Common myeloid progenitor, CD34-positive (primary cell): ENCODE results near the gene OR8J1.
"Not testable (repeated sequence)": the region's sequence is repeated elsewhere in the genome, so short reads cannot be mapped to it uniquely, and the experiment has no call there.

Experiments
- CTCF ChIA-PET: fragments of 350-600 bp; sonication (Branson Sonifier 250); formaldehyde crosslinking; loops from one replicate; lab custom pipeline; 2021; ENCODE audit warnings: antibody characterized with exemption; lab: Charles Lee
- POLR2A ChIA-PET: fragments of 350-600 bp; sonication (Branson Sonifier 250); formaldehyde crosslinking; loops from one replicate; lab custom pipeline; 2021; ENCODE audit warnings: antibody characterized with exemption; lab: Charles Lee
- DNase-seq, 3 donors: peaks; one replicate each; pipeline versions ENCODE4 v3.0.0 to v3.0.0-alpha.2; 2013
- H3K27ac ChIP-seq, 2 experiments: 1 replicate in 1 of 2; 2 replicates in 1 of 2; pipeline ENCODE4 v1.7.0; 2013; ENCODE audit warnings: inconsistent platforms in 2 of 2, low read length in 2 of 2, mild to moderate bottlenecking in 2 of 2, low read depth in 1 of 2, moderate library complexity in 1 of 2; ENCODE audit not compliant: severe bottlenecking in 2 of 2, insufficient read depth in 1 of 2, poor library complexity in 1 of 2
- H3K27me3 ChIP-seq, 5 experiments: replicated peaks in 2 of 5; 1 replicate in 3 of 5; 2 replicates in 2 of 5; pipeline versions ENCODE4 v1.6.1 to v1.7.0; 2013; ENCODE audit warnings: low read length in 4 of 5, mild to moderate bottlenecking in 2 of 5, moderate library complexity in 2 of 5, inconsistent platforms in 1 of 5; ENCODE audit not compliant: insufficient read depth in 5 of 5, control insufficient read depth in 4 of 5
- H3K36me3 ChIP-seq, 4 experiments: 1 replicate in 2 of 4; 2 replicates in 2 of 4; pipeline versions ENCODE4 v1.6.1 to v1.7.0; 2013; ENCODE audit warnings: low read length in 3 of 4, control low read depth in 1 of 4, mild to moderate bottlenecking in 1 of 4; ENCODE audit not compliant: control insufficient read depth in 4 of 4, insufficient read depth in 4 of 4
- H3K4me1 ChIP-seq, 4 experiments: 1 replicate in 3 of 4; 2 replicates in 1 of 4; pipeline versions ENCODE4 v1.6.1 to v1.7.1; 2013; ENCODE audit warnings: low read length in 3 of 4, mild to moderate bottlenecking in 3 of 4, control low read depth in 1 of 4, inconsistent platforms in 1 of 4, moderate library complexity in 1 of 4; ENCODE audit not compliant: control insufficient read depth in 4 of 4, insufficient read depth in 4 of 4; ENCODE audit errors: control extremely low read depth in 1 of 4
- H3K4me3 ChIP-seq, 7 experiments: 1 replicate in 4 of 7; 2 replicates in 3 of 7; pipeline versions ENCODE4 v1.5.1 to v1.7.0; 2013; ENCODE audit warnings: mild to moderate bottlenecking in 7 of 7, low read length in 6 of 7, moderate library complexity in 6 of 7, inconsistent platforms in 2 of 7, low read depth in 2 of 7, control low read depth in 1 of 7; ENCODE audit not compliant: insufficient read depth in 4 of 7, control insufficient read depth in 1 of 7; ENCODE audit errors: extremely low read depth in 1 of 7
- H3K9me3 ChIP-seq, 5 experiments: 1 replicate in 4 of 5; 2 replicates in 1 of 5; pipeline versions ENCODE4 v1.6.1 to v1.7.1; 2013; ENCODE audit warnings: low read length in 4 of 5, mild to moderate bottlenecking in 2 of 5, inconsistent platforms in 1 of 5, low read depth in 1 of 5, moderate library complexity in 1 of 5; ENCODE audit not compliant: control insufficient read depth in 4 of 5, insufficient read depth in 2 of 5; ENCODE audit errors: control extremely low read depth in 1 of 5
- WGBS: methylation state at CpG from one replicate; pipeline ENCODE4 v1.1.5; 2013; ENCODE audit not compliant: insufficient coverage; 5-methylcytosine and 5-hydroxymethylcytosine counted together

OR8J1 gene

GRCh38 chr11:56375324-56375723 lies 21.2 kb downstream of the OR8J1 start, which contains the start of gene OR8U1:
Gene OR8U1, plus strand, starts transcription at chr11:56375624. Its CDS starts 0 bp downstream, at chr11:56375624.
- no peaks in the 10 kb centered on the region for H3K4me1 ChIP-seq
- H3K4me3 ChIP-seq = no peak within 1 kb of the TSS
- CTCF ChIA-PET = no interaction called here
- H3K36me3 ChIP-seq = no peaks in the 10 kb centered on the region
- no peak for DNase-seq
- 61% methylated on average over 1 of the region's 2 CpGs for WGBS
- no peaks in the 10 kb centered on the region for H3K27me3 ChIP-seq
- no peaks in the 10 kb centered on the region for H3K9me3 ChIP-seq
- POLR2A ChIA-PET = no interaction called here
- H3K27ac ChIP-seq = no peak within 1 kb of the TSS

- DNase-seq = no peak
- Histone ChIP-seq H3K9me3 (no peaks in the 10 kb centered on the region), H3K27ac (no peak overlapping the region), H3K4me3 (no peak overlapping the region), H3K27me3 (no peaks in the 10 kb centered on the region), H3K4me1 (no peaks in the 10 kb centered on the region), H3K36me3 (no peaks in the 10 kb centered on the region)
- CTCF ChIA-PET = no interaction called here
- POLR2A ChIA-PET = no interaction called here
- no CpG with 5 or more reads among the region's 2 CpGs for WGBS
Measured at GRCh38 chr11:56380120-56380519, 26.0 kb downstream of the OR8J1 start.

DNA sequence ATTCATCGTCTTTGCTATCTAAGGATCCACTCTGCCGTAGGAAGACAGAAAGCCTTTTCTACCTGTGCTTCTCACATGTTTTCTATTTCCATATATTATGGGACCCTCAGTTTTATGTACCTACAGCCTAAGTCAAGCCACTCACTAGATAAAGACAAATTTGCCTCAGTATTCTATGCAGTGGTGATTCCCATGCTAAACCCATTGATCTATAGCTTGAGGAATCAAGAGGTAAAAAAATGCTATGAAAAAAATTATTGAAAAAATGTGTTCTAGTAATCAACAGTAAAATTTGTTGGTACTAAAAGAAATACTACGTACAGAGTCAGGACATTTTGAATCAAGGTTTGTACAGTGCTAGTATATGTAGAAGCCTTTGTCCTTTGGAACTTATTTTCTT lies 40.3 kb downstream of the OR8J1 start:
- Histone ChIP-seq H3K4me1 (no peaks in the 10 kb centered on the region), H3K27me3 (no peaks in the 10 kb centered on the region), H3K4me3 (no peak overlapping the region), H3K27ac (no peak overlapping the region), H3K36me3 (no peaks in the 10 kb centered on the region), H3K9me3 (no peaks in the 10 kb centered on the region)
- no peak for DNase-seq
- ChIA-PET POLR2A (no interaction called here), CTCF (no interaction called here)
- WGBS = 89% methylated on average over 3 of the region's 3 CpGs

DNA sequence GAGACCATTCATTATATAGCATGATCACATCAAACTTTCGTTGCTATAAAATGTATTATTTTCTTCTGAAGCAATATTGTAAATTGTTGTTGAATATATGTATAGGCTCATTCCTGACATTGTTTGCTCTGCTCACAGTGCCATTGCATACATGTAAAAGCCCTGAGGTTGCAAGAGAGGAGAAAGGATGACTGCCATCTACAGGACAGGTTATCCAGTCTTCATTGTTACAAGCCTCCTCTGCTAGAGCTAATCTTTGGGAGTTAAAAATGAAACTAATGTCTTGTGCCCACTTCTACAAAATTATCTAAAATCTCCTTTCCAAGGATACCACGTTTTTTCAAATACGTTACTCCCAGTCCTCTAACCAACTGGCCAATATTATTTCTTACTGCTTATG lies 42.0 kb downstream of the OR8J1 start:
- H3K9me3 ChIP-seq = no peaks in the 10 kb centered on the region
- no peak for DNase-seq
- POLR2A ChIA-PET = no interaction called here
- H3K36me3 ChIP-seq = no peaks in the 10 kb centered on the region
- no peak overlapping the region for H3K27ac ChIP-seq
- WGBS = 74% methylated on average over 2 of the region's 3 CpGs
- CTCF ChIA-PET = no interaction called here
- H3K4me1 ChIP-seq = no peaks in the 10 kb centered on the region
- H3K4me3 ChIP-seq = no peak overlapping the region
- no peaks in the 10 kb centered on the region for H3K27me3 ChIP-seq

DNA sequence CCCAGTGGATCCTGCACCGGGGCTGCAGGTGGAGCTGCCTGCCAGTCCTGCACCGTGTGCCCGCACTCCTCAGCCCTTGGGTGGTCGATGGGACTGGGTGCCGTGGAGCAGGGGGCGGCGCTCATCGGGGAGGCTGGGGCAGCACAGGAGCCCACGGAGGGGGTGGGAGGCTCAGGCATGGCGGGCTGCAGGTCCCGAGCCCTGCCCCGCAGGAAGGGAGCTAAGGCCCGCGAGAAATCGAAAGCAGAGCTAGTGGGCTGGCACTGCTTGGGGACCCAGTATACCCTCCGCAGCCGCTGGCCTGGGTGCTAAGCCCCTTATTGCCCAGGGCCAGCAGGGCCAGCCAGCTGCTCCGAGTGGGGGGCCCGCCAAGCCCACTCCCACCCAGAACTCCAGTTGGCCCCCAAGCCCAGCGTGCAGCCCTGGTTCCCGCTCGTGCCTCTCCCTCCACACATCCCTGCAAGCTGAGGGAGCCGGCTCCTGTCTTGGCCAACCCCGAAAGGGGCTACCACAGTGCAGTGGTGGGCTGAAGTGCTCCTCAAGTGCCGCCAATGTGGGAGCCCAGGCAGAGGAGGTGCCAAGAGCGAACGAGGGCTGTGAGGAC lies 47.9 kb downstream of the OR8J1 start:
- H3K4me3 ChIP-seq, CTCF ChIA-PET, H3K27ac ChIP-seq, H3K9me3 ChIP-seq, H3K27me3 ChIP-seq, DNase-seq, POLR2A ChIA-PET, H3K4me1 ChIP-seq, H3K36me3 ChIP-seq: not testable (repeated sequence)
- 96% methylated on average over 27 of the region's 27 CpGs for WGBS

- no peaks in the 10 kb centered on the region for H3K27me3 ChIP-seq
- WGBS = no CpG with 5 or more reads among the region's 2 CpGs
- no peak overlapping the region for H3K4me3 ChIP-seq
- H3K9me3 ChIP-seq = peaks cover 0 to 5% (median 0%) of the 10 kb centered on the region in 5 experiments
- no peak overlapping the region for H3K27ac ChIP-seq
- ChIA-PET CTCF (no interaction called here), POLR2A (no interaction called here)
- no peaks in the 10 kb centered on the region for H3K4me1 ChIP-seq
- no peak for DNase-seq
- H3K36me3 ChIP-seq = no peaks in the 10 kb centered on the region
Measured at GRCh38 chr11:56404393-56404792, 50.3 kb downstream of the OR8J1 start.

DNA sequence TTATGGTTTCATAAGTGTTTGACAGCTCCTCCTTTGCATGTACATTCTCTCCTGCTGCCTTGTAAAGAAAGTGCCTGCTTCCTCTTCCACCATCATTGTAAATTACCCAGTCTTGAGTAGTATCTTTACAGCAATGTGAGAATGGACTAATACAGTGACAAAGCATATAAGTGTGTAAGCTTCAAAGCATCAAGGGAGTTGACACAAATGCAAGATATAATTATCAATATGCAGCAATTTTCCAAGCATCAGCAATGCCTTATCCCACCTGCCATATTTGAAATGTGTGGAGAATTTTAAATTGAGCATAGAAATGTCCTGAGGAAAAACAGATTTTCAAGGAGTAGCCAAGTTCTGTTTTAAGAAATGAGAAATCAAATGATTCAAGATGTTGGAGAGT lies 56.7 kb downstream of the OR8J1 start:
- H3K27me3 ChIP-seq = no peaks in the 10 kb centered on the region
- no peaks in the 10 kb centered on the region for H3K36me3 ChIP-seq
- no peak overlapping the region for H3K4me3 ChIP-seq
- POLR2A ChIA-PET = no interaction called here
- no peak overlapping the region for H3K27ac ChIP-seq
- no peaks in the 10 kb centered on the region for H3K4me1 ChIP-seq
- CTCF ChIA-PET = no interaction called here
- no peak for DNase-seq
- no peaks in the 10 kb centered on the region for H3K9me3 ChIP-seq
